Glutamatergic neuron (in vitro differentiated cells): ENCODE measurements around the gene ZNF844. TPM values are rescaled to one million over a fixed set of nuclear protein-coding genes. Genes with fewer than 3 reads are reported as not detected.

ENCODE experiments used
- DNase-seq: peaks from one replicate; pipeline ENCODE4 v3.0.0; 2022
- H3K27ac Mint-ChIP-seq: one replicate; pipeline ENCODE4 v1.8.0; 2020; ENCODE audit warnings: mild to moderate bottlenecking, mixed read lengths, inconsistent platforms; ENCODE audit not compliant: unreplicated experiment
- H3K27me3 Mint-ChIP-seq: one replicate; pipeline ENCODE4 v1.8.0; 2020; ENCODE audit warnings: mild to moderate bottlenecking, moderate library complexity, mixed read lengths, inconsistent platforms; ENCODE audit not compliant: unreplicated experiment
- H3K36me3 Mint-ChIP-seq: one replicate; pipeline ENCODE4 v1.8.0; 2020; ENCODE audit warnings: mild to moderate bottlenecking, mixed read lengths, inconsistent platforms; ENCODE audit not compliant: unreplicated experiment
- H3K4me1 Mint-ChIP-seq: one replicate; pipeline ENCODE4 v1.8.0; 2020; ENCODE audit warnings: mild to moderate bottlenecking, low read depth, mixed read lengths, inconsistent platforms; ENCODE audit not compliant: unreplicated experiment
- H3K4me3 Mint-ChIP-seq: one replicate; pipeline ENCODE4 v1.8.0; 2020; ENCODE audit warnings: mild to moderate bottlenecking, mixed read lengths, inconsistent platforms; ENCODE audit not compliant: unreplicated experiment
- H3K9me3 Mint-ChIP-seq: one replicate; pipeline ENCODE4 v1.8.0; 2020; ENCODE audit warnings: mild to moderate bottlenecking, moderate library complexity, mixed read lengths, inconsistent platforms; ENCODE audit not compliant: unreplicated experiment
- CTCF ChIP-seq: fragments of 200-600 bp; sonication (generic); IDR thresholded peaks from one replicate; pipeline ENCODE4 v1.5.0; 2021; ENCODE audit not compliant: partially characterized antibody, unreplicated experiment
- long read RNA-seq: library from polyadenylated mRNA; unstranded; transcript quantifications from one replicate; pipeline ENCODE4 v2.0.0, GENCODE V29; 2020; ENCODE audit not compliant: unreplicated experiment
- total RNA-seq: library from RNA; stranded (reverse); fragmentation: NEBNext Ultra II Directional; extraction: Animal tissue kit (Norgen Biotek cat#: 25700); gene quantifications from one replicate; pipeline ENCODE4 v1.2.1, GENCODE V29; 2021; ENCODE audit not compliant: unreplicated experiment

Gene ZNF844
- total RNA-seq, result 22.2 TPM
- long read RNA-seq, full-length matches to known transcripts, result 2 of 6 reads
- long read RNA-seq, partial matches to known transcripts, result 0 of 6 reads
- long read RNA-seq, other reads (novel, unspliced or antisense), result 4 of 6 reads

- Mint-ChIP-seq H3K4me3 (peak within 1 kb of the TSS; percentile 92), H3K9me3 (peaks cover 12% of the 10 kb centered on the region), H3K27me3 (peaks cover 8% of the 10 kb centered on the region), H3K4me1 (no peaks in the 10 kb centered on the region), H3K36me3 (peaks cover 10% of the 10 kb centered on the region), H3K27ac (peak within 1 kb of the TSS; percentile 95)
- no peak for TF ChIP-seq CTCF
- DNase-seq, result peak; percentile 98
Measured at GRCh38 chr19:12064590-12065538, at the start of gene ZNF844. Gene ZNF844, plus strand, starts transcription at chr19:12064731. Its CDS starts 143 bp downstream, at chr19:12064874.

- Mint-ChIP-seq H3K27me3 (peaks cover 4% of the 10 kb centered on the region), H3K4me3 (no peak overlapping the region), H3K9me3 (peaks cover 21% of the 10 kb centered on the region), H3K36me3 (peaks cover 59% of the 10 kb centered on the region), H3K4me1 (no peaks in the 10 kb centered on the region), H3K27ac (no peak overlapping the region)
- TF ChIP-seq CTCF, result no peak
- DNase-seq, result no peak
Measured at GRCh38 chr19:12015015-12015752, 49.3 kb upstream of the ZNF844 start.

GRCh38 chr19:12015753-12016116 lies 48.8 kb upstream of the ZNF844 start:
- H3K36me3 Mint-ChIP-seq, result peaks cover 56% of the 10 kb centered on the region
- H3K4me3 Mint-ChIP-seq, result peak overlapping the region; percentile 20
- H3K9me3 Mint-ChIP-seq, result peaks cover 21% of the 10 kb centered on the region
- no peaks in the 10 kb centered on the region for H3K4me1 Mint-ChIP-seq
- H3K27ac Mint-ChIP-seq, result no peak overlapping the region
- peaks cover under 1% of the 10 kb centered on the region for H3K27me3 Mint-ChIP-seq
- TF ChIP-seq CTCF, result no peak
- DNase-seq, result no peak

- no peak for DNase-seq
- no peak overlapping the region for H3K27ac Mint-ChIP-seq
- H3K4me1 Mint-ChIP-seq, result peaks cover 4% of the 10 kb centered on the region
- H3K9me3 Mint-ChIP-seq, result peaks cover 2% of the 10 kb centered on the region
- no peak for TF ChIP-seq CTCF
- peak overlapping the region; percentile 84 for H3K4me3 Mint-ChIP-seq
- no peaks in the 10 kb centered on the region for H3K27me3 Mint-ChIP-seq
- H3K36me3 Mint-ChIP-seq, result peaks cover 11% of the 10 kb centered on the region
Measured at GRCh38 chr19:12034198-12034597, 30.3 kb upstream of the ZNF844 start.
